A549 treated with AZD2906 at 1 μM for 4 hours (cell line): ENCODE measurements around the gene RAPGEF5. TPM values are rescaled to one million over a fixed set of nuclear protein-coding genes. Genes with fewer than 3 reads are reported as not detected.

Source experiments
- total RNA-seq: library from RNA; stranded (reverse); fragments of 200-300 nt; extraction: Qiagen RNA extraction; gene quantifications from 5 replicates; pipeline ENCODE4 v1.2.3, GENCODE V29; 2022

Gene RAPGEF5
- 0.05 to 0.23 TPM (median 0.09 TPM) in 5 replicates for total RNA-seq

DNA sequence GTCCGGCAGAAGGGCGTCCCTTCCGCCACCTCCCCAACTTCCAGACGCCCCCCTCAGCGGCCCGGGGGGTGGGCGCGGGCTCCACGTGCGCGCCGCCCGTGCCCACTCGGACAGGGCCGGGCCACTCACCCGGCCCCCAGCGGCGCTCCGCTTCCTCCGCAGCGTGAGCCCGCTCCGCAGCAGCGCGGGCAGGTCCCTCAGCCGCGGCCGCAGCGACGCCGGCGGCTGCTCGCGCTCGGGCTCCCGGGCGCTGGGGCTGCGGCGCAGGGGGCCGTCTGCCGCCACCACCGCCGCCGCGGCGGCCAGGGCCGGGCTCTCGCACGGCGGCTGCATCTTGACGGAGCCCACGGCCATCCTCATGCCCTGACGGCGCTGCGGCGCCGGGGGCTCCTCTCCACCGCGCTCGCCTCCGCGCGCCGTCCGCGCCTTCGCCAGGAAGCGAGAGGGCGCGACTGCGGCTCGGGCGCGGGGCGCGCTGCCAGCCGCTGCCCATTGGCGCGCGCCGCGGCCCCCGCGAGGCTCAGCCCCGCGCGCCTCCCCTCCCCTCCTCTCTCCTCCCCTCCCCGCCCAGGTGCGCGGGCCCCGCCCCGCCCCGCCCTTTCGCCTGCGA lies at the start of gene RAPGEF5:
Gene RAPGEF5 (minus strand): TSS at position 454 of the 610 bp plus-strand sequence. CDS start 94 bp downstream, at position 360.

Other genes with a start within 250 kb of the RAPGEF5 start
- 0.07 to 0.19 TPM (median 0.12 TPM) in 4 of 5 replicates, not detected in the other for gene STEAP1B, start 143.0 kb upstream of the RAPGEF5 start, total RNA-seq